ENCODE measurements around the gene GABPA.
A peak's percentile ranks its signal among the peaks of the same experiment; 100 is the strongest.
"Not testable (repeated sequence)": the region's sequence is repeated elsewhere in the genome, so short reads cannot be mapped to it uniquely, and the experiment has no call there.

Gene GABPA

DNA sequence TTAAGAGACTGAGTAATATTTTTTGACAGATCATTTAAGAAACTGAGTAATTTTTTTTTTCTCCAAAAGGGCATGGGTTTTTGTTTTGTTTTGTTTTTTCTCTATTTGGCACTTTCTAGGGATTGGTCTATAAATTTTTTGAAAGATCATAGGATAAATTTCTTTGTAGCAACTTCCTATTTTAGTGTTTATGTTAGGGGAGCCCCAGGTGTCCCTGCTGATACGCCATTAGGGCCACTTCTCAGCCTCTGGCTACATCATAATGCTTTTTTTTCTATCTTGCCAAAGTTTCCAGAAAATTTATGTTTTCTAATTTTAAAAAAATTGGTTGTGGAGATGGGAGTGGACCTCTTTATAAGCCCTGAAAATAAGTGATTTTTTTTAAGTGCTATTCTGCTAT is 2.6 kb downstream of the GABPA start:
- no peak for ATAC-seq
- DNase-seq = no peak

DNA sequence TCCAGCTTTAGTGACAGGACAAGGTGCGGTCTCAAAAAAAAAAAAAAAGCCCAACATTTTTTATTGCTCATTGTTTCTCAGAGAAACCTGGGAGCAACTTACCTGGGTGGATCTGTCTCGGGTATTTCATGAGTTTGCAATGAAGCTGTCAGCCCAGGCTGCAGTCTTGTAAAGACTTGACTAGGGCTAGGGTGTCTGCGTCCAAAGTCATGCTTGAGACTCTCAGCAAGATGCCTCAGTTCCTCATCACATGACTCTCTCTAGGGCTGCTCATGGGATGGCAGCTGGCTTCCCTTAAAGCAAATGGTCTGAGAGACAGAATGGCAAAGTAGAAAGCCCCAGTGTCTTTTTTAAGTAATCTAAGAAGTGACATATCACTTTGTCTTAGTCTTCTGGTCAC is 8.1 kb downstream of the GABPA start:
- ATAC-seq (no peak), DNase-seq (no peak)

DNA sequence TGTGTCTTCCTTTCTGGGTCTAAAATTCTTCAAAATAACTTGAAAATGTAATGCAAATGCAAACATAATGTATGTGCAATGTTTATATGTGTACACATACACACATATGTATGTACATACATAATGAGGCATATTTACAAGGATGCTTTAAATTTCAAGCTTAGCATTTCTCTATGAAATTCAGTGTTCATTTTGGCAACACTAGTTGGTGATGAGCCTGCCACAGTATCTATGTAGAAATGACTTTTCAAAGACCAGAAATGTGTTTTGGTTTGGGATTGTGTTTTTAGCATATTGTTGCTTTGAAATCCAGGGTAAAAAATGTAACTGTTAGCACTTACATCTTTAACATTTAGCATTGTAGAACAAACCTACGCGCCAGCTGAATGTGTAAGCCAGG is 10.1 kb downstream of the GABPA start:
- DNase-seq (no peak), ATAC-seq (no peak)

DNA sequence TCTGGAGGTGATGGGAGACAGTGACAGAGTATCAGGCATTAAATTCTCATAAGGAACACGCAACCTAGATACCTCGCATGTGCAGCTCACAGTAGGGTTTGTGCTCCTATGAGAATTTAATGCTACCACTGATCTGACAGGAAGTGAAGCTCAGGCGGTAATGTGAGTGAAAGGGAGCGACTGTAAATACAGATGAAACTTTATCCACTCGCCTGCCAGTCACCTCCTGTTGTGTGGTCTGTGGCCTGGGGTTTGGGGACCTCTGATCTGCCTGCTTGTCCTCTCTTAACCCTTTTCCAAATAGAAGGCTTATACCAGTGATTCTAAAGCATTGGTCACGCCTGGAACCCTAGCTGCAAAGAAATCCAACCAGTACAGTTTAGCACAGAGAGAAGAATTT is 15.3 kb downstream of the GABPA start:
- ATAC-seq (no peak), DNase-seq (no peak)

DNA sequence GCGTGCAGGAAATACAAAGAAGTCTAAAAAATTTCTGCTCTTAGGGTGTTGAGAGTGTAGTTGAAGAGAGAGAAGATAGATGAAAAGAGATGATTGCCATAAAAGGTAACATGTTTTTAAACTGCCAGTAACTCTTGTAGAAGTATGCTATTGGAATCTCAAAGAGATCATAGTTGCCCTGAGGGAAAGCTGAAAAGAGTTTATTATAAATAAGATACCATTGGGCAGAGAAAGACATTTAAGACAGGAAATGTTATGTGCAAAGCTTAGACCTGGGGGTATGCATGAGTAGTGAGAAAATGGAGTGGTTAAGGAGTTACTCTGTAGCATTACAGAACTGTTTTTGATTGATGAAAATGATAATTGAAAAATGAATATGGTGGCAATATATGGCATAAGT is 17.6 kb downstream of the GABPA start:
- ATAC-seq (no peak), DNase-seq (no peak)

DNA sequence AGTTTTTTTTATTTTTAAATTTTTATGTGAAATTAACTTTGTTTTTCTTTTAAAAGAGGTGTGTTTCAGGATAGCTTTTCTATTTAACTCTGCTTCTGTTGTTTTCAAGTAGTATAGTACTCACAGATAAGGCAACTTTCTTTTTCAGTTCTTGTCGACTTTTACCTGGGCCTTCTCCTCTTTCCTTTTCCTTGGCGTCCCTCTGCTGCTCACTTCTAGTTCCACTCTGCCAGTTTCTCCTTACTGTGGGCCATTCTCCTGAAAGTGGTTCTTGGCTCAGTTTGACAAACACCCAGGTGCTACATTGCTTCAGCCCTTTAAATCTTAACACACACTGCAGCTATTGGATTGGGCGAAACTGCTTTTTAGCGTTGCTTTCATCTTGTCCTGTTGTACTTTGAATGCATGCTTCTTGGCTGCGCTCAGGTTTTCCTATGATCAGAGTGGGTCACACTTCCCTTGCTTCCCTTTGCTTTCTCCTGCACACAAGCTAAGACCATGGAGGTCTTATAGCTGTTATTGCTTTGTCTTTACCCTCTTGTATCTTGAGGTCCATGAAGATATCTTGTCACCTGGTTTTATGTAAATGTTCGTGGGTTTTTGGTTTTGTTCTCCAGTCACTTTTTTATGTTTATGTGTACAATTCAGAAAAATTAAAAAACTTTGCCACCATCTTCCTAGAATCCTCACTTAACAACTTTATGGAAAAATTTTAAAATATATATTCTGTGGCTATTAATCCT is 21.6 kb downstream of the GABPA start:
- ATAC-seq = no peak
- no peak for DNase-seq

DNA sequence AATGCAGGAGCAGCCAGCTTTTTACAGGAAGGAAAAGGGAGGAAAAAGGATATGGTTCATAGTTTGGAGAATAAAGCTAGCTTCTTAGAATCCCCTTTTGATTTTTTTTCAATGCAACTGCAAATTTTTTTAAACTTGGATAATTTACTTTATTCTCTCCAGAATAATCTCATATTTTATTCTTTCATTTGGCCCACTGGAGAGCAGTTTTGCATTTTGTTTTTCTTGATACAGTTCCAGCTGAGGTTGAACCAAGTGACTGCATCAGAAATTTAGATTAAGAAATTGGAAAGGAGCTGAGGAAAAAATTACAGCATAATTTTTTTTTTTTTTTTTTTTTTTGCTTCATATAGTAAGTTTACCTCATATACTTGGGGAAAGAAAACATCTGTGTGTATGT is 22.8 kb downstream of the GABPA start:
- no peak for DNase-seq
- ATAC-seq = no peak

DNA sequence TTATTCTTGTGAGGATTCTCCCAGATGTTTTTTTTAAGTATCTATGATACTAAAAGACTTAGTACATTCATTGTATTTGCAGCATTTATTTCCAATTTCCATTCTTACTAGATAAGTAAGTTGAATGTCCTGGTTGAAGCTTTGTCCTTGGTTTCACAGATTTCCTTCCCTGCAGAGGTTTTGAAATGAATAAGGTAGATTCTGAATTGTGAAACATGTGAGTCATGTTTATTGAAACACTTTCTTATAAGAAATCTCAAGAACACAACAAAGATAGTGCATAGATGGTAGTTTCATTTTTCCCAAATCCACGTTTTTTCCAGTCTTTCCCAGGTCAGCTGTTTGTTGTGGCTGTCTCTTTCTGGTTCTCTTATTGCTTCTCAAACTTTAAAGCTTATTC is 24.8 kb downstream of the GABPA start:
- ATAC-seq (no peak), DNase-seq (no peak)

DNA sequence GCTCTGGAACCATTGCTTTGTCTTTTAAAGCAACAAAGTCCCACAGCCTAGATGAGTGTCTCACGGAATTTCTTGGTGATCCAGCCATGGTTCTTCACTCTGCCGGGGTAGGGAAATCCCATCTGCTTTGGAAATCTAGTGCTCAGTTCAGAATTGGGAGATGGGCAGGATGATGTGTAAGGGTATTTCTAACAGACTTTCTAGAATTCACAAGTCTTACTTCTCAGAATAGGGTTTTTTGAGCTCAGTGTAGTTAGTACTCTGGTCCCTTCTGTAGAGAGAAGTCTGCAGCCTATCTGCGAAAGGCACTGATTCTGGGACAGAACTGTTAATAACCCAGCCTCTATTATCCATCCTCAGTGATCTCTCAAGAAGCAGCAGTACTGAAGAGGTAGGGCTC is 25.3 kb downstream of the GABPA start:
- DNase-seq (no peak), ATAC-seq (no peak)

DNA sequence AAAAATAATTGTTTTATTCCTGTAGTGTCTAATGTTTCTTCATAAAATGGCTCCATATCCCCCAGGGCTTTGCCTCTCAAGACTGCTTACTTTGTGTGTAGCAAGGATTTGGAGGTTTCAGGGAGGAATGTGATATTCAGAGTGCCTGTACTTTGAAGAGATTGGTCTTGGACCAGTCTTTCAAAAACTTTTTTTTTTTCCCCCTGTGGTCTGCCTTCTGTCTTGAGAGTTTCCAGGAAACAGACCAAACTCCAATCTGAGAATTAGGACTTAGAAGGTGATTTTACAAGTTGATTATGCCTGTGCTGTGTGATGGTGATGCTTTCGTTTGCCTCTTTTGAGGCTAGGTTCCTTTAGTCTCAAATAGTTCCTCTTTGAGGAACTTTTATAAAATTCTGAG is 25.9 kb downstream of the GABPA start:
- ATAC-seq = no peak

DNA sequence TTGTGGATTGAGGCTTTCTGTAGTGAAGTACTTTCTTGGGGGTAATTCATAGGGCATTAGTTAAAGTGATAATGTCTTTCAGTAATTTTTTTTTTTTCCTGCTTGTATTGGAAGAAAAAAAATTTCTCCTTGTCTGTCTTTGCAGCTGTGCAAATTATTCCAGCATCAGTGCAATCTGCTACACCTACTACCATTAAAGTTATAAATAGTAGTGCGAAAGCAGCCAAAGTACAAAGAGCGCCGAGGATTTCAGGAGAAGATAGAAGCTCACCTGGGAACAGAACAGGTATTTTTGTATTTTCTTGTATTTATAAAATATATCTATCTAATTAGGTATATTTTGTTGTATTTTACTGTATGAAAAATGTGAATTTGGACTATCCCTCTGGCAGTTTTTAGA is 29.3 kb downstream of the GABPA start:
- DNase-seq (no peak), ATAC-seq (no peak)

More for the DNA sequence above, 25.9 kb downstream of the GABPA start:
- DNase-seq = no peak

DNA sequence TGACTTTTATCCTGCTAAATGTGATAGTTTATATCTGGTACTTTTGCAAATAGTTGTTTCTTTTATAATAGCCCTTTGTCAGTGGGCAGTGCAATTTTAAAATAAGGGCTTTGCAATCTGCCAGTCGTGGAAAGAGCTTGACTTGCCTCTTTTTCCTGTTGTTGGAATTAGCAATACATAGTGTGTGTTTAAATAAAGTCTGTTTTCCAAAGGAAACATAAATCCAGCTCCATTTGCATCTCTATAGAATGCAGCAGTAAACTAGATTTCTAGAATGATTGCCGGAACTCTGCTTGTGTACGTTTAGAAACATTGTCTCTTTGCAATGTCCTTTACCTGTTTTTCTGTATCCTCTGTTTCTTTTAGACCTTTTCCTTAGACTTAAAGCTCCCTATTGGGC is 33.1 kb downstream of the GABPA start:
- no peak for ATAC-seq
- DNase-seq = no peak

DNA sequence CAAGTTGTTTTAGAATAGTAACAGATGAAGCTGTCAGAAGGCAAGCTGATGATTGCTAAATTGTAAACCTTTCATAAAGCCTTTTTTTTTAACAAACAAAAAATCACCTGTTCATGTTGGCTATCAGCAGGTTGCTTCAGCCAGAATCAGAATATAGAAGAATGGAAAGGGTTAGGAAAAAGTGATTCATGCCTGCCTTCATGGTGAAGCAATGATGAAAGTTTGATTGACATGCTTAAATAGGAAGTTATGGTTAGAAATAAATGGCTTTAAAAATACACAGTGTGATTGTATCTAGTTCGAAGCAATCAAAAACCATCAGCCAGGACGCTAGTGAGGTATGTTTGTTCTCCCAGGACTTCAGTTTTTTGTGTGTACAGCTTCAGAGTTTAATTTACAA is 37.9 kb downstream of the GABPA start:
- no peak for DNase-seq

DNA sequence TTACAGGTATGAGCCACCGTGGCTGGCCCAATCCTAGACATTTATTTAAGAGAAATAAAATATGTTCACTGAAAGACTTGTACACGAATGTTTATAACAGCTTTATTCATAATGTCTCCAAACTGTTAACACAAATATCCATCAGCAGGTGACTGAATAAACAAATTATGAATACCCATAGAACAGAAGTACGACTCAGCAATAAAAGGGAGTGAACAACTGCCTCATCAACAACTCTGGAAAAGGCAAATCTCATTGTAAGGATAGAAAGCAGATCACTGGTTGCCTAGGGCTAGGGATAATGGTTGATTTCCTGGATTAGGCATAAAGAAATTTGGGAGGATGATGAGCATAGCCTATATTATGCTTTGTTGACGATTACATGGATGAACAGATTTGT is 41.7 kb downstream of the GABPA start:
- ATAC-seq (no peak), DNase-seq (no peak)

More for the DNA sequence above, 37.9 kb downstream of the GABPA start:
- ATAC-seq = no peak

DNA sequence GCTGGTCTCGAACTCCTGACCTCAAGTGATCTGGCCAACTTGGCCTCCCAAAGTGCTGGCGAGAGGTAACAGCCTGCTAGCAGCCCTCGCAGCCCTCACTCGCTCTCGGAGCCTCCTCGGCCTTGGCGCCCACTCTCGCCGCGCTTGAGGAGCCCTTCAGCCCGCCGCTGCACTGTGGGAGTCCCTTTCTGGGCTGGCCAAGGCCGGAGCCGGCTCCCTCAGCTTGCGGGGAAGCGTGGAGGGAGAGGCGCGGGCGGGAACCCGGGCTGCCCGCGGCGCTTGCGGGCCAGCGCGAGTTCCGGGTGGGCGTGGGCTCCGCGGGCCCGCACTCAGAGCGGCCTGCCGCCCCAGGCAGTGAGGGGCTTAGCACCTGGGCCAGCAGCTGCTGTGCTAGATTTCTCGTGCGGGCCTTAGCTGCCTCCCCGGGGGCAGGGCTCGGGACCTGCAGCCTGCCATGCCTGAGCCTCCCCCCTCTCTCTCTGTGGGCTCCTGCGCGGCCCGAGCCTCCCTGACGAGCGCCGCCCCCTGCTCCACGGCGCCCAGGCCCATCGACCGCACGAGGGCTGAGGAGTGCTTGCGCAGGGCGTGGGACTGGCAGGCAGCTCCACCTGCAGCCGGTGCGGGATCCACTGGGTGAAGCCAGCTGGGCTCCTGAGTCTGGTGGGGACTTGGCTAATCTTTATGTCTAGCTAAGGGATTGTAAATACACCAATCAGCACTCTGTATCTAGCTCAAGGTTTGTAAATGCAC is 43.5 kb downstream of the GABPA start:
- not testable (repeated sequence) for ATAC-seq, DNase-seq

DNA sequence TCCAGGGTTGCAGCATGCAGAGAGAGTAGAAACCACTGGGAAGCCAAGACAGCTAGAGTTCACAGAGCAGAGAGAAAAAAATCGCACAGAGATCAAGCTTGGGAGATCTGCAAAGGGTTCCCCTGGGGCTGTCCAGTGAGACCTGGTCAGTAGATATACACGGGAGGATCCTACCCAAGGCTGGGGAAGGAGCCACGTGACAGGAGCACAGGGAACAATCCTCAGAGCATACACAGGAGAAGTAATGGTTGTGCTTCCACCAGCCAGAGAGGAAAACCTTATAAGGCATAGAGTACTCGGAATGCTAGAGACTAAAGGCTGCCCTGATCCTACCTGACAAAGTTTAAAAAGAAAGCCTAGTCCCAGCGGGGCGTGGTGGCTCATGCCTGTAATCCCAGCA is 53.9 kb downstream of the GABPA start:
- ATAC-seq (no peak), DNase-seq (no peak)

DNA sequence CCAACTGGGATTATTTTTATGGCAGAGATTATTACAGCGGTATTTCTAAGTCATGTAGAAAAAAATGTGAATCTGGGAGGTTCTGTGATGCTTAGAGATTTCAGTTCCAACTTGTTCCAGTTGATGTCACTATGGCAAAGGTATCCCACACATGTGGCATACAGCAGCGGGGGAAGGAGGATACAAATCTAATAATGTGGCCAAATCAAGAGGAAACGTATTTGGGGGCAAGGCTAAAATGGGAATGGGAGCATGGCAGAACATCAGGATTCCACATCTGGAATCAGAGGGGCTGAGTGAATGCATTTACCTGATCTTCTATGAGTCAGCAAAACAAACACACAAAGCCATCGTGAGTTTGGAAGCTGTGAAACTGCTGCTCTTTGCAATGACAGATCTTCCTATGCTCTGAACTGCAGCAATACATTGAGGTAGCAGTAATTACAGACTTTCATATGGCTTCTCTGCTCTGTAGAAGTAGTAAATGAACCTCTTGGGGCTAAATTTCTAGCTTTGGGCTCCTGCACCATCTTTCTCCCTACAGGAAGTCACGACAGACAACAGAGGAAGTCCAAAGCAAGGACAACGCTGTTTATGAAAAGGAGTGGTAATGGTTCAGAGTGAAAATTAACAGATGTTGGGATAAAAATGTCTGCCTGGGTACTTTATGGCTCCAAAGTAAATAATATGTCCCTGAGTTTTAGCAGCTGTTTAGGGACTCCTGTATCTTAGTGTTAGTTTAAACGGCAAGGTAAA is 55.5 kb downstream of the GABPA start:
- ATAC-seq = peak; percentile 77
- DNase-seq = peak; percentile 6

DNA sequence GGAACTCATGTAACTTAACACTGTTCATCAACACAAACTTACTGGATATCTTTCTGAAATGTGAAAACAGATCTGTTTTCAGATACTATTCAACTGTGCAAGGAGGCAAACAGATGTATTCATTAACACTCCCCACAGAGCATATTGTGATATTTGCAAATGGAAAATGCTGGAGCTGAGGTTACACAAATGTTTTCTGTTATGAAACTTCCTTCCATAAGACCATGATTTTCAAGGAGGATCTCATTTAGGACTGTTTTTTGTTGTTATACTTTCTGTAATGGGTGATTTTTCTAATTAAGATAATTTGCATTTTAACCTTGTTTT is 56.1 kb downstream of the GABPA start:
- ATAC-seq = no peak
- no peak for DNase-seq

DNA sequence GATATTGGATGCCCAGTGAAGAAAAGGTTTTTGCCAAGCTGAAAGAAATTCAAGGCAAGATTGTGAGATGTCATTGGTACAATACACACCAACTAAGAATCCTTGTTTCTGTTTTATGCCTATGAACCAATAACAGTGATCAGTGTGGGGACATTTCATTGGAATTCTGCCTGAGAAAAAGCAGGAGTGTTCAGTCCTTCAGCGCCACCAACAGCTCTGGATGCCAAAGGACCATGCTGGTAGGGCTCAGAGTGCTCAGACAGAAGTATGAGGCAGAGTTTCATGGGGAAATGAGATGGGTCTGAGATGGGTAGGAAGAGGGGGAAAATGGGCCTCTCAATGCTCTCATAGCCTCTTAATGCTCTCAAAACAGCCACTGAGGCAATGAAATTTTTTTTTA is 56.5 kb downstream of the GABPA start:
- no peak for DNase-seq
- no peak for ATAC-seq

DNA sequence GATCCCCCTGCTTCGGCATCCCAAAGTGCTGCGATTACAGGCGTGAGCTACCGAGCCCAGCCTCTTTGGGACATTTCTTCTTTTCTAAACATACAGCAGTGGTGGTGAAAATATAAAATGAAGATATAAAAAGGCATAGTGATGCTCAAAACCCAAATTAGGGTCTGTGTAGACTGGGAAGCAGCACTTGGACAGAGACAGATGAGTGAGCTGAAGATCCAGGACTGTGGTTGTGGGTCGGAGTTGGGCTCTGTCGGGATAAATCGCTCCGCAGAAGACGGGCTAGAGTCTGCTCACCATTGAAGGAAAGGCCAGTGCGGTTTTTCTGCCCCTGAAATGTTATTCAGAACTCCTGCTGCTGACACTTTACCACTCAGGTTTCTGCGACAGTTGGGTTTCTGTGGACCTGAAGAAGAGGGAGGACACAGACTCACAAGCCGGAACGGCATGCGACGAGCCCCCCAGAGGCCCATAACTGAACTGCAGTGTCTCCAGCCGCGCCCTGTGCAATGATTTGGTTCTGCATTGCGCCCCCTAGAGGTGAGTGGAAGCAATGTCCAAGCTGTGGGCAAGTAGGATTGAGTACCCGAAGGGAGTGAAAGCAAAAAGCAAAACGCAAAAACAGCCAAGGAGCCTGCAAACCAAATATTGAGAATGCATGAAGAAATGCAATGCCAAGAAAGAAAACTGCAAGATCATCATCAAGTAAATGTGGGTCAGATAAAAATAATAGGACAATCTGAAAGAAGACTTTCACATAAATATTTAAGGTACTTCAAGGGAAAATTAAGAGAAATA is 66.6 kb downstream of the GABPA start:
- peak; percentile 88 for DNase-seq
- ATAC-seq = peak; percentile 100

DNA sequence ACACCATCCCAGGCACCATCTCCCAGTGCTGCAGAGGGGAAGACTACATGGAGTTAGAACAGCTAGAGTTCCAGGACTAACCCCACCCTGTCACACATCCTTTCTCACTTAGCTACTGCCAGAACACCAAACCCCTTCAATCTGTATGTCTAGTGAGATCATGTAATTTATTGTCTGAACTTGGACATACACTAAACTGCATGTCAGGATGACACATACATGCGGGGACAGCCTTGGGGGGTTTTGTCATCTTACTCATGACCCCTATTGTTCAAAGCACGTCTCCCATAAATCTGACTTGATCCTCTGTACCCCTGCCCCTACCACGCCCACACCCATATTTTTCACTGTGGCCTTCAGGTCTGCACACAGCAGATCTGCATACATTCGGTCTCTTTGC is 71.3 kb downstream of the GABPA start:
- ATAC-seq = no peak
- no peak for DNase-seq

DNA sequence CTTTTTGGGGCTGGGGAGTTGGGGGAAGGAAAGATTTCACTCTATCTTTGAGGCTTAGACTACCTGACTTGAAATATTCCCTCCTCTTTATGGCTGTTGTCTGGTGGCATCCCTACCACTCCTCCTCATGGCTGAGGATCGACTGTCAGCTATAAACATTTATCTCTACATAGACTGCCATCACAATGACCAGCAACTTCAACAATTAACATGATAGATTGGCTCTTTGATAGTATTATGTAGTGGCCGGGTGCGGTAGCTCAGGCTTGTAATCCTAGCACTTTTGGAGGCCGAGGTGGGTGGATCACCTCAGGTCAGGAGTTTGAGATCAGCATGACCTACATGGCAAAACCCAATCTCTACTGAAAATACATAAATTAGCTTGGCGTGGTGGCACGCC is 72.4 kb downstream of the GABPA start:
- no peak for ATAC-seq
- no peak for DNase-seq

DNA sequence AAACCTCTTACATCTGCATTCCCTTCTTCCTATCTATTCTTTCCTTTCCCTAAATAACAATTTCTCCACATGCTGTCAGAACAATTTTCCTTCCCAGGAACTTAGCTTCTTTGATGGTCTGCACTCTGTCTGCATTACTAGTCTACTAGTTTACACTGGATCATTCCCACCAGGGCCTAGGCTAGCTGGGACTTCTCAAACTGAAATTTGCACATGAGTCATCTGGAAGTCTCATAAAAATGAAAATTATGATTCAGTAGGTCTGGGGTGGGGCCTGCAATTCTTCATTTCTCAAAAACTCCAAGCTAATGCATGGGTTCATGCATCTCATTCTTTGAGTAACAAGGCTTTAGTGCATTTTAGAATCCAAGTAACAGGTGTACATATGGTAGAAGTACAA is 74.2 kb downstream of the GABPA start:
- DNase-seq (no peak), ATAC-seq (peak; percentile 52)
